GM12878 (cell line): ENCODE measurements around the gene TARBP1. TPM values are rescaled to one million over a fixed set of nuclear protein-coding genes. Genes with fewer than 3 reads are reported as not detected.

Experiments
- ATAC-seq: fragments of 200-7000 bp; cut with Tn5 transposase; 3 replicates; pipeline ENCODE4 v1.9.1; 2020; ENCODE audit warnings: mild to moderate bottlenecking, moderate library complexity
- BruUV-seq: library from RNA; stranded (reverse); fragments of 400-500 nt; replicated peaks from 2 replicates; lab custom pipeline; 2021; lab: Mats Ljungman, UMichigan
- CTCF ChIA-PET: fragments of 300-600 bp; sonication (Branson Sonifier 250); formaldehyde crosslinking; extraction: SDS; loops from one replicate; lab custom pipeline; 2021; ENCODE audit warnings: inconsistent platforms; lab: Yijun Ruan, JAX
- POLR2A ChIA-PET: fragments of 350-600 bp; formaldehyde crosslinking; extraction: SDS; loops from one replicate; lab custom pipeline; 2021; ENCODE audit warnings: inconsistent platforms; lab: Charles Lee
- RAD21 ChIA-PET: fragments of 300-600 bp; sonication (Branson Sonifier 250); formaldehyde crosslinking; loops from one replicate; lab custom pipeline; 2023; ENCODE audit warnings: antibody characterized with exemption; ENCODE audit not compliant: unreplicated experiment; lab: Charles Lee
- SMC1A ChIA-PET: fragments of 300-600 bp; sonication (Branson Sonifier 250); formaldehyde crosslinking; loops from one replicate; lab custom pipeline; 2023; ENCODE audit not compliant: unreplicated experiment, uncharacterized antibody; lab: Charles Lee
- DNase-seq: peaks from one replicate; pipeline ENCODE4 v3.0.0-alpha.2; 2011; ENCODE audit warnings: low read depth, low spot score
- FAIRE-seq: peaks from 3 replicates; lab custom pipeline; 2011; peaks lifted over from hg19 to GRCh38; lab: Jason Lieb, UNC
- H2AFZ ChIP-seq: 2 replicates; pipeline ENCODE4 v1.6.0; 2011; ENCODE audit warnings: low read depth, low read length, control low read depth; ENCODE audit not compliant: control insufficient read depth
- H3K27ac ChIP-seq: 2 replicates; pipeline ENCODE4 v1.5.1; 2011; ENCODE audit warnings: control low read depth; ENCODE audit not compliant: control insufficient read depth, insufficient read depth
- H3K27me3 ChIP-seq, 2 experiments: replicated peaks in 1 of 2; 2 replicates each; pipeline versions ENCODE4 v1.6.0 to v1.6.1; 2011; ENCODE audit warnings: low read length in 1 of 2; ENCODE audit not compliant: control insufficient read depth in 2 of 2, insufficient read depth in 2 of 2
- H3K36me3 ChIP-seq, 2 experiments: 2 replicates each; pipeline ENCODE4 v1.5.1; 2011; ENCODE audit warnings: low read length in 1 of 2; ENCODE audit not compliant: control insufficient read depth in 2 of 2, insufficient read depth in 2 of 2
- H3K4me1 ChIP-seq: 2 replicates; pipeline ENCODE4 v1.6.1; 2011; ENCODE audit warnings: mild to moderate bottlenecking, low read length, moderate library complexity, mixed read lengths; ENCODE audit not compliant: control insufficient read depth, insufficient read depth
- H3K4me2 ChIP-seq: 2 replicates; pipeline ENCODE4 v1.6.0; 2011; ENCODE audit warnings: control low read depth; ENCODE audit not compliant: control insufficient read depth, insufficient read depth
- H3K4me3 ChIP-seq: fragments of 200-600 bp; sonication (generic); 2 replicates; pipeline ENCODE4 v1.5.1; 2016
- H3K79me2 ChIP-seq: 2 replicates; pipeline ENCODE4 v1.6.0; 2011; ENCODE audit warnings: low read length; ENCODE audit not compliant: control insufficient read depth, insufficient read depth
- H3K9ac ChIP-seq: 2 replicates; pipeline ENCODE4 v1.8.0; 2011; ENCODE audit warnings: low read length, control low read depth, mixed read lengths; ENCODE audit not compliant: control insufficient read depth, insufficient read depth
- H3K9me3 ChIP-seq: replicated peaks from 3 replicates; pipeline ENCODE4 v1.5.1; 2011; ENCODE audit warnings: mild to moderate bottlenecking, low read length; ENCODE audit not compliant: control insufficient read depth, insufficient read depth
- H4K20me1 ChIP-seq: 2 replicates; pipeline ENCODE4 v1.6.0; 2011; ENCODE audit not compliant: control insufficient read depth, insufficient read depth
- SMAD1 ChIP-seq: fragments of 450-650 bp; IDR thresholded peaks from 2 replicates; pipeline ENCODE4 v1.6.1; 2018; ENCODE audit warnings: mild to moderate bottlenecking, low read depth; ENCODE audit not compliant: partially characterized antibody
- WGBS: methylation state at CpG from one replicate; pipeline ENCODE4 v1.1.6; 2016; ENCODE audit warnings: low lambda C conversion rate; ENCODE audit not compliant: insufficient replicate concordance, insufficient coverage; ENCODE audit errors: missing lambda C conversion rate; 5-methylcytosine and 5-hydroxymethylcytosine counted together
- in situ Hi-C: fragments of 300-500 bp; cut with MboI; formaldehyde crosslinking; loops from 9 replicates; pipeline ENCODE4 v1.14.3; 2018; ENCODE audit warnings: mixed read lengths
- intact Hi-C: fragments of 100-400 bp; cut with micrococcal nuclease; formaldehyde crosslinking; loops from one replicate; pipeline ENCODE4 v1.14.2; 2022; ENCODE audit not compliant: unreplicated experiment
- polyA plus RNA-seq, 11 experiments: library from polyadenylated mRNA; depleted of rRNA in 4 of 11; unstranded in 6 of 11; stranded (reverse) in 5 of 11; fragments of >200 nt; fragmentation: Nextera tagmentation in 4 of 11; fragmentation: Illumina TruSeq in 1 of 11; extraction: Ambion mirVana in 4 of 11; extraction: Trizol in 1 of 11; gene quantifications; 1 replicate in 1 of 11; 2 replicates in 10 of 11; pipeline versions ENCODE4 v1.2.1 to v1.2.3, GENCODE V29; 2011 to 2016; ENCODE audit warnings: inconsistent platforms in 2 of 11, missing spikeins in 2 of 11, low read depth in 1 of 11
- total RNA-seq, 4 experiments: library from RNA; depleted of rRNA in 3 of 4; stranded (reverse); fragments of >200 nt in 3 of 4; fragmentation: Illumina TruSeq in 1 of 4; extraction: Trizol in 1 of 4; gene quantifications; 2 replicates each; pipeline versions ENCODE4 v1.2.1 to v1.2.3, GENCODE V29; 2013 to 2021
- TF ChIP-seq, protein P1 (sequence below): fragments of 450-650 bp; IDR thresholded peaks from 2 replicates; pipeline ENCODE4 v1.6.1; 2014; ENCODE audit warnings: mild to moderate bottlenecking
- TF ChIP-seq, protein P2 (sequence below): fragments of 450-650 bp; IDR thresholded peaks from 2 replicates; pipeline ENCODE4 v1.6.1; 2017; ENCODE audit warnings: mild to moderate bottlenecking, low read depth, inconsistent platforms; ENCODE audit not compliant: poor library complexity, severe bottlenecking

Gene TARBP1
- total and polyA plus RNA-seq, 10 of the 15 experiments (the other 5 are each of a cell fraction or from before 2014, with no cell fraction given): 10.8 to 94.4 (median 35.3) TPM

DNA sequence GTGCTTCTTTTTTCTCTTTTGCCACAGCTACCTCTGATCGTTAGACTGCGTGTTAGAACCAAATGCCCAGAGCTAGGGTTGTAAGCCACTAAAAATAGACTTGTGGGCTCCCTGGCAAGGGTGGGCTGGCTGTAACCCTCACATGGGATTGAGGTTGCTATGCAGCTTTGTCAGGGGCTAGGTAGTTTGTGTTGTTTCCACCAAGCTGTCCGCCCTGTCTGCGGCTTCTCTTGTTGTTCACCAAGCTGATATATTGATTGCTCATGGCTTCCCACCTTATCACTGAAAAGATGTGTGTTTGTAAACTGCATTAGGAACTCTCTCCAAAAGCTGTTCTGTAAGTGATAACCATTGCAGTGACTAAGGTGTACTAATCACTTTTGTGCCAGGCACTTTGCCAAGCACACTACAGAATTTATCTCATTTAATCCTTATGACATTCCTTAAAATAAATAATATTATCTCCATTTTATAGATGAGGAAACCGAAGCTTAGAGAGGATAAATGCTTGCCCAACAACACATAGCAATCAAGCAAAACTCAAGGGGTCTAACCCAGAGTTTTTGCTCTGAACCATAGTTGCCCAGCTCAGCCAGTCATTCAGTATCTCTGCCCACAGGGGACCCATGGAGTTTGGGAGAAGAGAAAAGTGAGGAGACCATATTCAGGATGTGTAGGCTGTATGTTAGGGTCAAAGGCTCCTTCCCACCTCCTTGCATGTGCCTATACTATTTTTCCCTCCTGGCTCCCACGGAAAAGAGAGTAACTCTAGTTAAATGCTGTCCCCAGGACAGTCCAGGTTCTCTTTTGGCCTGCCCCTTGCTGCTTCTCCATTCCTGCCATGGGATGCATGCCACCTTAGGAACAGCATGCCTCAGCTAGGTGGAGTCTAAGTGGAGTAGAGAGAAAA lies 42.2 kb upstream of the TARBP1 start:
- no peak for TF ChIP-seq SMAD1
- TF ChIP-seq, protein P1, sequence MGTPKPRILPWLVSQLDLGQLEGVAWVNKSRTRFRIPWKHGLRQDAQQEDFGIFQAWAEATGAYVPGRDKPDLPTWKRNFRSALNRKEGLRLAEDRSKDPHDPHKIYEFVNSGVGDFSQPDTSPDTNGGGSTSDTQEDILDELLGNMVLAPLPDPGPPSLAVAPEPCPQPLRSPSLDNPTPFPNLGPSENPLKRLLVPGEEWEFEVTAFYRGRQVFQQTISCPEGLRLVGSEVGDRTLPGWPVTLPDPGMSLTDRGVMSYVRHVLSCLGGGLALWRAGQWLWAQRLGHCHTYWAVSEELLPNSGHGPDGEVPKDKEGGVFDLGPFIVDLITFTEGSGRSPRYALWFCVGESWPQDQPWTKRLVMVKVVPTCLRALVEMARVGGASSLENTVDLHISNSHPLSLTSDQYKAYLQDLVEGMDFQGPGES: no peak
- TF ChIP-seq, protein P2, sequence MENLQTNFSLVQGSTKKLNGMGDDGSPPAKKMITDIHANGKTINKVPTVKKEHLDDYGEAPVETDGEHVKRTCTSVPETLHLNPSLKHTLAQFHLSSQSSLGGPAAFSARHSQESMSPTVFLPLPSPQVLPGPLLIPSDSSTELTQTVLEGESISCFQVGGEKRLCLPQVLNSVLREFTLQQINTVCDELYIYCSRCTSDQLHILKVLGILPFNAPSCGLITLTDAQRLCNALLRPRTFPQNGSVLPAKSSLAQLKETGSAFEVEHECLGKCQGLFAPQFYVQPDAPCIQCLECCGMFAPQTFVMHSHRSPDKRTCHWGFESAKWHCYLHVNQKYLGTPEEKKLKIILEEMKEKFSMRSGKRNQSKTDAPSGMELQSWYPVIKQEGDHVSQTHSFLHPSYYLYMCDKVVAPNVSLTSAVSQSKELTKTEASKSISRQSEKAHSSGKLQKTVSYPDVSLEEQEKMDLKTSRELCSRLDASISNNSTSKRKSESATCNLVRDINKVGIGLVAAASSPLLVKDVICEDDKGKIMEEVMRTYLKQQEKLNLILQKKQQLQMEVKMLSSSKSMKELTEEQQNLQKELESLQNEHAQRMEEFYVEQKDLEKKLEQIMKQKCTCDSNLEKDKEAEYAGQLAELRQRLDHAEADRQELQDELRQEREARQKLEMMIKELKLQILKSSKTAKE: no peak
- TF ChIP-seq, all 136 proteins: peak for 0
- no peak overlapping the region for H3K9ac ChIP-seq
- BruUV-seq: no TSS peak

More for the DNA sequence above, 42.2 kb upstream of the TARBP1 start:
- in situ Hi-C loops: no loop called here
- Histone ChIP-seq H3K4me3 (no peak overlapping the region), H2AFZ (no peak overlapping the region), H4K20me1 (no peaks in the 10 kb centered on the region), H3K27ac (no peak overlapping the region), H3K79me2 (no peaks in the 10 kb centered on the region), H3K27me3 (no peaks in the 10 kb centered on the region; a peak in 1 of 4 replicates), H3K4me2 (no peak overlapping the region), H3K9me3 (no peaks in the 10 kb centered on the region), H3K4me1 (peaks cover 21% of the 10 kb centered on the region), H3K36me3 (no peaks in the 10 kb centered on the region)
- intact Hi-C loops: no loop called here
- ChIA-PET CTCF (interaction anchor here (0.7 to 1.9 kb wide), 8 partner anchors 8 to 76 kb away, joined by 3 to 6 read pairs (median 3); no protein-coding TSS in a partner anchor), SMC1A (interaction anchor here (0.6 to 1.3 kb wide), 3 partner anchors 9 to 584 kb away, joined by 3 to 4 read pairs (median 3); no protein-coding TSS in a partner anchor), RAD21 (no interaction called here), POLR2A (no interaction called here)
- no peak for DNase-seq
- 61% methylated on average over 6 of the region's 6 CpGs for WGBS
- no peak for ATAC-seq
- FAIRE-seq: no peak
